Uterus (tissue), 4 donors: ENCODE data around the gene NOXA1. TPM values are rescaled to one million over a fixed set of nuclear protein-coding genes. Genes with fewer than 3 reads are reported as not detected.

Source experiments
- DNase-seq, 2 donors: peaks; one replicate each; pipeline ENCODE4 v3.0.0-alpha.2; 2019 to 2020
- H3K27ac ChIP-seq, 2 donors: fragments of 200-600 bp; sonication (generic); 1 replicate in 1 of 2; 2 replicates in 1 of 2; pipeline ENCODE4 v1.5.1; 2016 to 2018
- H3K27me3 ChIP-seq, 2 donors: fragments of 200-600 bp; sonication (generic); one replicate each; pipeline ENCODE4 v1.5.1; 2018 to 2019; ENCODE audit warnings: control low read depth in 1 of 2
- H3K36me3 ChIP-seq, 2 donors: fragments of 200-600 bp; sonication (generic); one replicate each; pipeline ENCODE4 v1.5.1; 2019; ENCODE audit warnings: control low read depth in 1 of 2
- H3K4me1 ChIP-seq, 2 donors: fragments of 200-600 bp; sonication (generic); one replicate each; pipeline ENCODE4 v1.5.1; 2018 to 2019; ENCODE audit warnings: control low read depth in 1 of 2
- H3K4me3 ChIP-seq, 2 donors: fragments of 200-600 bp; sonication (generic); 1 replicate in 1 of 2; 2 replicates in 1 of 2; pipeline ENCODE4 v1.5.1; 2018 to 2019; ENCODE audit warnings: mild to moderate bottlenecking in 1 of 2
- H3K9me3 ChIP-seq, 2 donors: fragments of 200-600 bp; sonication (generic); one replicate each; pipeline ENCODE4 v1.5.1; 2019; ENCODE audit warnings: control low read depth in 1 of 2
- CTCF ChIP-seq, 4 experiments: fragments of 200-600 bp in 2 of 4; fragments of 450-650 bp in 2 of 4; sonication (generic) in 2 of 4; IDR thresholded peaks; one replicate each; pipeline ENCODE4 v1.5.1; 2016 to 2019; ENCODE audit warnings: antibody characterized with exemption in 4 of 4, mild to moderate bottlenecking in 2 of 4, moderate library complexity in 1 of 4
- POLR2A ChIP-seq, 2 donors: fragments of 450-650 bp; IDR thresholded peaks; one replicate each; pipeline ENCODE4 v1.6.1; 2016; ENCODE audit warnings: antibody characterized with exemption in 2 of 2, mild to moderate bottlenecking in 1 of 2, moderate library complexity in 1 of 2
- intact Hi-C: fragments of 100-400 bp; cut with DNase I; formaldehyde crosslinking; loops from one replicate; pipeline ENCODE4 v1.15.1; 2023; ENCODE audit warnings: low total_unique reads
- total RNA-seq, 4 donors: library from RNA; depleted of rRNA in 3 of 4; stranded (reverse); fragments of >200 nt in 3 of 4; gene quantifications; one replicate each; pipeline versions ENCODE4 v1.1.0 to v1.2.4, GENCODE V29; 2014 to 2023
- donor health status: DM: yes; HTN: yes; CAD: no.

NOXA1 gene
- total RNA-seq, 4 donors from 2014 or later, result 0.29 to 13.3 (median 3.4) TPM

DNA sequence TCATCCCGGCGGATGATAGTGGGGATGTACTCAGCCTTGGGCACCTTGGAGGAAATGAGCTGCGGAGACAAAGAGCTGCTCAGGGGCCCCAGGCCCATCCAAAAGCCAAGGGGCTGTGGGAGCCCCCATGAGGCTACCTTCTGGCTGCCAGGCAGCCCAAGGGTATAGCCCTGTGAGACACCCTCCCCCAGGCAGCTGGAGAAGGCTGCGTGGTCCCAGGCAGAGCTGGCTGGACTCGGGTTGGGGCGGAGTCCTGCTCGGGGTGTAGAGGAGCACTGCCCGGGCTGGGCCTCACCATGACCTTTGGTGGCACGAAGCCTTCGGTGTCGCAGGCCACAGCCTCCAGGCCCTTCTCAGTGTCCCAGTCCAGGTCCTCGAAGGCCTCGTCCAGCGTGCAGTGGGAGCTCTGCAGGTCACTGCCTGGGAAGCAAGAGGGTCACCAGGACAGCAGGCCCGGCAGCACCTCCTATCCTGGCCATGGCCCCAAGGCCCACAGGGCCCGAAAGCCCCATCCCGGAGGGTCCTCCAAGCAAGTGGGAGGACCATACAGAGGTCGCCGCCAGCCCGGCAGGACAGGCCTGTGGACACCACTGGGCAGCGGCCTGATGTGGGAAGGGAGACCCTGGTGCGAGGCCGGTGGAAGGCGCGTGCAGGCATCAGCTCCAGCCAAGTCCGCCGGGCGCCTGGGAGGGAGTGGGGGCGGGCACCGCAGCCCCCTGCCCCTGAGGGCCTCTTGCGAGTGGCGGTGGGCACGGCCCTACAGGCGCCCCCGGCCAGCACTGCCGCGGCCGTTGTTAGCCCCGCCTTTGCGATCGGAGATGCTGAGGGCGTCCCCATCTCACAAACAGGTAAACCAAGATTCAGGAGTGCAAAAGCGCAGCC lies 29.8 kb downstream of the NOXA1 start:
- TF ChIP-seq CTCF (IDR thresholded peaks at IDR 0.05), result no peak
- TF ChIP-seq POLR2A (IDR thresholded peaks at IDR 0.05), result no peak
- peak; percentile 38 to 40 for DNase-seq
- no peak overlapping the region for H3K27ac ChIP-seq
- no peaks in the 10 kb centered on the region for H3K36me3 ChIP-seq
- intact Hi-C loops, result no loop called here
- peaks cover 0 to 11% of the 10 kb centered on the region in 2 donors for H3K4me1 ChIP-seq
- H3K27me3 ChIP-seq, result no peaks in the 10 kb centered on the region
- no peaks in the 10 kb centered on the region for H3K9me3 ChIP-seq
- H3K4me3 ChIP-seq, result no peak overlapping the region

- no peaks in the 10 kb centered on the region for H3K36me3 ChIP-seq
- intact Hi-C loops, result no loop called here
Observed at GRCh38 chr9:137453643-137454081, 30.5 kb downstream of the NOXA1 start.

DNA sequence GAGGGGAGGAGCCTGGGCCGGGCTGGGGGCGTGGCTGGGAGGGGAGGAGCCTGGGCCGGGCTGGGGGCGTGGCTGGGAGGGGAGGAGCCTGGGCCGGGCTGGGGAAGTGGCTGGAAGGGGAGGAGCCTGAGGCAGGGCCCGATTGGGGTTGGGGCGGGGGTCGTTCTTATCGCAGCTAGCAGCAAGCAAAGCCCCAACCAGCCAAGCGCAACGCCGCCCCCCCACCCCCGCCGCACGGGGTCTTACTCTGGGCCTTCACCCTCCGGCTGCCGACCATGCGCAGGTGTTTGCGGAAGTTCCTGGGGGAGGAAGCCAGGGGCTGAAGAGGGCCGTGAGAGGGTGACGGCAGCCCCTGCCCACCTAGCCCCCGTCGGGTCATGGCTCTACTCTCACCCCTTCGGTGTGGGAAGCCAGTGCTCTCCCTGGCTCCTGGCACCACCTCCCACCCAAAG lies 31.0 kb downstream of the NOXA1 start:
- Histone ChIP-seq H3K36me3 (no peaks in the 10 kb centered on the region), H3K4me3 (peak overlapping the region; percentile 23 to 45), H3K27me3 (no peaks in the 10 kb centered on the region), H3K4me1 (peaks cover 0 to 20% of the 10 kb centered on the region in 2 donors), H3K27ac (peak overlapping the region; percentile 28 to 48), H3K9me3 (no peaks in the 10 kb centered on the region)
- TF ChIP-seq CTCF (IDR thresholded peaks at IDR 0.05) (no peak), POLR2A (IDR thresholded peaks at IDR 0.05) (no peak)
- peak; percentile 57 to 77 for DNase-seq
- intact Hi-C loops, result no loop called here

More at GRCh38 chr9:137453643-137454081, 30.5 kb downstream of the NOXA1 start:
- H3K4me3 ChIP-seq, result peak overlapping the region; percentile 18 to 19
- no peak overlapping the region for H3K27ac ChIP-seq
- TF ChIP-seq CTCF (IDR thresholded peaks at IDR 0.05), result no peak
- no peak for TF ChIP-seq POLR2A (IDR thresholded peaks at IDR 0.05)
- peaks cover 0 to 18% of the 10 kb centered on the region in 2 donors for H3K4me1 ChIP-seq
- DNase-seq, result peak; percentile 58 to 83
- no peaks in the 10 kb centered on the region for H3K27me3 ChIP-seq
- H3K9me3 ChIP-seq, result no peaks in the 10 kb centered on the region

DNA sequence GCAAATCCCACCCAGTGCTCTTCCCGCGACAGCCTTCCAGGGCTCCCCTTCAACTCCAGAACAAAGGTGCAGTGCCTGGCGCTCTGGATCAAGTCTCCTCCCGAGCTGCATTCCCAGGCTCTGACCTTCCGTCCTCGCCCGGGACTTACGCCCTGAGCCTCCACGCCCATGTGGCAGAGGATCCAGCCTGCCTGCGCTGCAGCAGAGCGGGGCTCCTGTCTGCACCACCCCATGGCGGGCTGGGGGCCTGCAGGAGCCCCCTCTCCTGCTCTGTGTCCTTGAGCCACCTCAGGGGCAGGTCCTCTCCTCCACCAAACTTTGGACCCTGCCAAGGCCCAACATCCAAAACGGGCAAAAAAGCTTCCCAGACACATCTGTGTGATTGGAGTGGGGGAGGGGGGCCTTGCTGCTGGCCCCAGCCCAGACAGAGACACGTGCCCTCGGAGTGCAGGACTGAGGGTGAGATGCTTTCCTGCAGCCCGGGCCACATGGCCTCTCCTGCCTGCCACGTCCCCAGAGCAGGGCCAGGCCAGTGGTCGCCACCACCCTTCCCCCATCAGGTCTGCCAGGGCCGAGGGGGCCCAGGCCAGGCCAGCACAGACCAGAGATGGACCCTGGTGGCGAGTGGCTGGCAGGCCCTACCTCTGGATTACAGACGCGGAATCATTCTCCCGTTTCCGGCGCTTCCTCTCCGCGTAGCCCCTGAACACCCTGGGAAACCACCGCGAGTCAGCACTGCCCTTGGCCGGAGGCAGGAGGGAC lies 31.6 kb downstream of the NOXA1 start:
- Histone ChIP-seq H3K4me3 (peak overlapping the region; percentile 23 to 45), H3K9me3 (no peaks in the 10 kb centered on the region), H3K36me3 (no peaks in the 10 kb centered on the region), H3K27me3 (no peaks in the 10 kb centered on the region), H3K4me1 (peaks cover 0 to 24% of the 10 kb centered on the region in 2 donors), H3K27ac (peak overlapping the region; percentile 28 to 48)
- peak; percentile 28 to 42 for DNase-seq
- intact Hi-C loops, result no loop called here
- TF ChIP-seq CTCF (IDR thresholded peaks at IDR 0.05) (no peak), POLR2A (IDR thresholded peaks at IDR 0.05) (no peak)
